Skeletal muscle satellite cell (primary cell): ENCODE measurements around the gene BRCA1.
A peak's percentile ranks its signal among the peaks of the same experiment; 100 is the strongest.

Source experiments
- H3K27me3 ChIP-seq: 2 replicates; pipeline ENCODE4 v1.7.0; 2013; ENCODE audit warnings: low read length; ENCODE audit not compliant: control insufficient read depth, insufficient read depth
- H3K36me3 ChIP-seq: 2 replicates; pipeline ENCODE4 v1.7.0; 2013; ENCODE audit warnings: mild to moderate bottlenecking, control low read depth, low read length; ENCODE audit not compliant: insufficient read depth
- H3K4me1 ChIP-seq: 2 replicates; pipeline ENCODE4 v1.7.0; 2013; ENCODE audit warnings: low read length; ENCODE audit not compliant: control insufficient read depth, insufficient read depth
- H3K4me2 ChIP-seq: 2 replicates; pipeline ENCODE4 v1.7.0; 2013; ENCODE audit warnings: mild to moderate bottlenecking, low read length
- H3K4me3 ChIP-seq: 2 replicates; pipeline ENCODE4 v1.7.0; 2013; ENCODE audit warnings: low read length
- H3K9ac ChIP-seq: 2 replicates; pipeline ENCODE4 v1.7.0; 2013; ENCODE audit warnings: mild to moderate bottlenecking, low read depth, low read length, moderate library complexity
- H3K9me3 ChIP-seq: replicated peaks from 2 replicates; pipeline ENCODE4 v1.7.0; 2013; ENCODE audit warnings: mild to moderate bottlenecking, control low read depth, low read length

The BRCA1 gene

GRCh38 chr17:43028221-43028861 is 96.8 kb downstream of the BRCA1 start:
- peaks cover 29% of the 10 kb centered on the region for H3K4me1 ChIP-seq

GRCh38 chr17:43027091-43028032 is 97.8 kb downstream of the BRCA1 start:
- peaks cover 29% of the 10 kb centered on the region for H3K4me1 ChIP-seq
- H3K27me3 ChIP-seq = no peaks in the 10 kb centered on the region

More at GRCh38 chr17:43028221-43028861, 96.8 kb downstream of the BRCA1 start:
- Histone ChIP-seq H3K4me2 (peak overlapping the region; percentile 69), H3K9me3 (no peaks in the 10 kb centered on the region), H3K9ac (no peak overlapping the region), H3K27me3 (no peaks in the 10 kb centered on the region), H3K4me3 (no peak overlapping the region), H3K36me3 (no peaks in the 10 kb centered on the region)

GRCh38 chr17:43026595-43026994 is 98.6 kb downstream of the BRCA1 start:
- Histone ChIP-seq H3K9ac (no peak overlapping the region), H3K4me2 (no peak overlapping the region), H3K4me3 (no peak overlapping the region), H3K27me3 (no peaks in the 10 kb centered on the region), H3K36me3 (no peaks in the 10 kb centered on the region), H3K9me3 (no peaks in the 10 kb centered on the region), H3K4me1 (peaks cover 29% of the 10 kb centered on the region)

More at GRCh38 chr17:43027091-43028032, 97.8 kb downstream of the BRCA1 start:
- Histone ChIP-seq H3K9me3 (no peaks in the 10 kb centered on the region), H3K4me3 (no peak overlapping the region), H3K9ac (no peak overlapping the region), H3K4me2 (no peak overlapping the region), H3K36me3 (no peaks in the 10 kb centered on the region)

DNA sequence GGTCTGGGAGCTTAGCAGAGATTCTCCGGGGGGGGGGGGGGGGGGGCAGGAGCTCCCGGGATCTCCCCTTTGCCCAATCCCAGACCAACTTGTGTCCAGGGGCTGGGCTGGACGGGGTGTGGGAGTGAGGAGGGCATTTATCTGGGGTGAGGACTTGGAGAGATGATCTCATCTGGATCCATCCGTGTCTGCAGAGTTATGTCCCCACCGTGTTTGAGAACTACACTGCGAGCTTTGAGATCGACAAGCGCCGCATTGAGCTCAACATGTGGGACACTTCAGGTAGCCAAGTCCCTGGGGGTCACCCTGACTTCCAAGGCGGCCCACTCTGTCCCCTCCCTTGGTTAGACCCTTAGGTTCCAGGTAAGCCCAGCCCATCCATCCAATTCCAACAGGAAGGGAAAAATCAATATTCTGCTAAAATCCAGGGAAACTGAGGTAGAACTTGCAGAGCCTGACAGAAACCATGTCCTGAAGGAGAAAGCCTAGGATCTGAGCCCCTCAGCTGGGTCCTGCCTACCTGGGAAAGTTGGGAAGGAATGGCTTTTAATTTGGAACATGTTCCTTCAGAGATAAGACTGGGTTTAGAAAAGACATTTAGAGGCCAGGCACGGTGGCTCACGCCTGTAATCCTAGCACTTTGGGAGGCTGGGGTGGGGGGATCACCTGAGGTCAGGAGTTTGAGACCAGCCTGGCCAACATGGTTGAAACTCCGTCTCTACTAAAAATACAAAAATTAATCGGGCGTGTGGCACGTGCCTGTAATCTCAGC is 99.2 kb downstream of the BRCA1 start:
- peaks cover 32% of the 10 kb centered on the region for H3K4me1 ChIP-seq
- H3K27me3 ChIP-seq = no peaks in the 10 kb centered on the region
- H3K9ac ChIP-seq = no peak overlapping the region
- H3K9me3 ChIP-seq = no peaks in the 10 kb centered on the region
- H3K4me3 ChIP-seq = no peak overlapping the region
- no peak overlapping the region for H3K4me2 ChIP-seq
- H3K36me3 ChIP-seq = no peaks in the 10 kb centered on the region

DNA sequence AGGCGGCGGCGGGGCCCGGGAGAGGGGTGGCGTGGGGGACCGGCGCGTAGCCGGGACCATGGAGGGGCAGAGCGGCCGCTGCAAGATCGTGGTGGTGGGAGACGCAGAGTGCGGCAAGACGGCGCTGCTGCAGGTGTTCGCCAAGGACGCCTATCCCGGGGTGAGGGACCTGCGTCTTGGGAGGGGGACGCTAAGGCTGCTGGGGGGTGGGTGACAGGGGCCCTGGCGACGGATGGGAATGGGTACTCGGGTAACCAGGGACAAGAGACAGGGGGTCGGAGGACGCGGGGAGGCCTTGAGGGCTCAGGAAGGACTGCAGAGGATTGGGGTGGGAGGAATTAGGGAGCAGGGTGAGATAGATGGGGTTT is 99.9 kb downstream of the BRCA1 start:
- Histone ChIP-seq H3K4me1 (peaks cover 35% of the 10 kb centered on the region), H3K9ac (no peak overlapping the region)

DNA sequence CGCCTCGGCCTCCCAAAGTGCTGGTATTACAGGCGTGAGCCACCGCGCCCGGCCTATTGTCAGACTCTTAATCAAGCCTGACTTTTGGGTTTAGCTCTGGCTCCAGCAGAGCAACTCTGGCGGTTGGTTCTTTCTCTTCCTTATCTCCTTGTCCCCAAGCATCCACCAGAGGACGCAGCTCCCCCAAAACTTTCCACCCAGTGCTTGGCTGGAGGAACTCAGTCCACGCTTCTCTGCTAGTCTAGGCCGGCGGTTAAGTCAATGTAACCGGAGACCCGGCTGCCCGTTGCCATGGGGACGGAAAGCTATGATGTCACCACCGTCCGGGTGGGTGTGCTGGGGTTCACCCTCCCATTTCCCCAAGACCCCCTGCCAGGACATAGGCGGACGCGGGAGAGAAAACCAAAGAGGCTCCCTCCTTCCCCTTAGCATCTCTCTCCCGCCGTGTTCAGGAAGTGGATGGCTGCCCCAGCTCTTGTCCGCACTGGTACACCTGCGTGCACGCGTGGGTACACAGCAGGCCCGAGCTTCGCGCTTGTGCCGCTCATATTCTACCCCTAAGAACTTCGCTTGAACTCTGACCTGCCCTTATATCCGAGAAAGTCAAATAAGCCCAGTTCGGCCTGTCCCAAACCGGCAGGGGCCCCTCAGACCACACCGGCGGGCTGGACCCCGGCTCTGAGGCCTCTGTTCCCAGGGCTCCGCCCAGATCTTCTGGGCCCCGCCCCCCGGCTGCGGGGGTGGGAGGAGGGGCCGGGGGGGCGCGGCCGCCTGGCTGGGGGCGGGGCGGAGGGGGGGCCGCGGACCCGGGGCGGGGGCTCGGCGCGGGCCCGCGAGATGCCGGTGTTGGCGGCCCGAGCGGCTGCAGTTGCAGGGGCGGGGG is 100.5 kb downstream of the BRCA1 start, which contains the start of gene RND2:
Gene RND2, plus strand, starts transcription at position 825 of the 883 bp plus-strand sequence. CDS start 117 bp downstream, outside the sequence.
- H3K4me1 ChIP-seq = peaks cover 35% of the 10 kb centered on the region
- H3K4me3 ChIP-seq = peak within 1 kb of the TSS; percentile 67
- no peaks in the 10 kb centered on the region for H3K9me3 ChIP-seq
- no peaks in the 10 kb centered on the region for H3K36me3 ChIP-seq
- no peaks in the 10 kb centered on the region for H3K27me3 ChIP-seq
- H3K4me2 ChIP-seq = peak within 1 kb of the TSS; percentile 95
- peak within 1 kb of the TSS; percentile 56 for H3K9ac ChIP-seq

More for the DNA sequence above, 99.9 kb downstream of the BRCA1 start:
- no peaks in the 10 kb centered on the region for H3K36me3 ChIP-seq
- H3K9me3 ChIP-seq = no peaks in the 10 kb centered on the region
- no peaks in the 10 kb centered on the region for H3K27me3 ChIP-seq
- no peak overlapping the region for H3K4me3 ChIP-seq
- H3K4me2 ChIP-seq = peak overlapping the region; percentile 37

DNA sequence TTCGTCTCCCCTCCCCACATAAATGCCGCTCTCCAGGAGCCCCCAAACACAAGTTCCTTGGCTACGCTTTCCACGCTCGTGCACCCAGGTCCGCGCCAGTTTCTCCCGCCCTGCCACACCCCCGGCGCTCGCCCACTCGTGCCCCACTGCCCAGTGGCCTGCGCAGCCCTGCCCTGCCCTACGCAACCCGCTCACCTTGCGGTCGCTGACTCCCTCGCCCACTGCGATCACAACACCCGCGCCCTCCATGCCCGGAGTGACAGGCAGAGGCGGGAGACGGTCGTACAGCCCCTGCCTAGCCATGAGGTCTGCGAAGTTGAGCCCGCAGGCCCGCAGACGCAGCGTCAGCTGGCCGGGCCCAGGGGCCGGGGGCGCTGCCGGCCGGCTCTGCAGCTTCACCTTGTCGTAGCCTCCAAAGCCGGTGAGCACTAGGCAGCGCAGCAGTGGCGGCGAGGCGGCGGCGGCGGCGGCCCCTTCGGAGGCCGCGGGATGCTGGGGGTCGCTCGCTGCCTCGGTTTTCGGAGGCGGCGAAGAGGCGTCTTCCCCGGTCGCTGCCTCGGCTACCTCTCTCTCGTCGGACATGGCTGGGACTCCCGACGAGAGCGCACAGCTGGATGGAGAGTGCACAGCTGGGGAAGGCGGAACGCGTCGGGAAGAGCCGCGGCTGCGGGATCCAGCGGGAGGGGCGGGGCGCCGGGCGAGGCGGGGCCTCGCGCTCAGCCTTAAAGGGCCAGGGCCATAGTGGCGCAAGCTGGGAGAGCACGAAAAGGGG is 103.2 kb downstream of the BRCA1 start, which contains the start of gene VAT1:
Gene VAT1, minus strand, starts transcription at position 645 of the 772 bp plus-strand sequence. Its CDS starts 63 bp downstream, at position 582.
- H3K27me3 ChIP-seq = no peaks in the 10 kb centered on the region
- peak within 1 kb of the TSS; percentile 82 for H3K9ac ChIP-seq
- H3K4me2 ChIP-seq = peak within 1 kb of the TSS; percentile 88
- H3K36me3 ChIP-seq = peaks cover 17% of the 10 kb centered on the region
- H3K4me1 ChIP-seq = peaks cover 30% of the 10 kb centered on the region
- H3K9me3 ChIP-seq = no peaks in the 10 kb centered on the region
- H3K4me3 ChIP-seq = peak within 1 kb of the TSS; percentile 96

DNA sequence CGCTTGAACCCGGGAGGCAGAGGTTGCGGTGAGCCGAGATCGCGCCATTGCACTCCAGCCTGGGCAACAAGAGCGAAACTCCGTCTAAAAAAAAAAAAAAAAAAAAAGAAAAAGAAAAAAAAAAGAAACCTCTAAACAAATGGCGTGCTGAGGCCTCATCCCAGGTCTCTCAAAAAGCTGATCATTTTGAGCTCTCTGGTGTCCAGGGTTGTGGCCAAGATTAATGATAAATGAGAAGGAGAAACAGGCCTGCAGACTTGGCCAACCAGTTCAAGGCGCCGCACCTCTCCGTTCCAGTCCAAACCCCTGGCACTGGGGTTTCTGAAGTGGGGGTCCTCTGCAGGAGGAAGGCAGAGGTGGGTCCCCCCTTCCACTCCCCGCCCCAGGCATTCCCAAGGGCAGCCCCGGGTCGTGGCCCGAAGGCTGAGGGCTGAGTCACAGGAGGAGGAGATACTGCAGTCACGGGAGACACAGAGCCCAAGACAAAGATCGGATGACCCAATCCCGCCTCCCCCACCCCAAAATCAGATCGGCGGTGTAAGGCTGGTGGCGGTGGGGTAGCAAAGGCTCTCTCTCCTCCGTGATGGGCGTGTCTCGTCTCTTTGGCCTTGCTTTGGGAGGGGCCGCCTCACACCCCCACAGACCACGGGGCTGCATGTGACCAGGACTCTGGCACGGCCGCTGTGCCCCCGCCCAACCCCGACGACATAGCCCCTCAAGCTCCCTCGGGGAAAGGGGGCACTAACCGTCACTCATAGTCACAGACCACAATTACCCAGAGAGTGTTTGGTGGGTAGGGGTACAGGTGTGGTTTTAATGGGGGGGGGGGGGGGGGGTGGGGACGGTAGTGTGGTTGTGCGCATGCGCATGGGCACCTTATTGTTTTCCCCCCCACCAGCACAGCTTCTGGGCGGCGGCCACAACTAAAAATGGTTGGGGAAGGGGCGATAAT is 104.1 kb downstream of the BRCA1 start:
- Histone ChIP-seq H3K9me3 (no peaks in the 10 kb centered on the region), H3K4me2 (peak overlapping the region; percentile 88), H3K4me1 (peaks cover 30% of the 10 kb centered on the region), H3K36me3 (peaks cover 22% of the 10 kb centered on the region), H3K27me3 (no peaks in the 10 kb centered on the region), H3K4me3 (peak overlapping the region; percentile 96), H3K9ac (peak overlapping the region; percentile 82)

- Histone ChIP-seq H3K4me1 (peaks cover 33% of the 10 kb centered on the region), H3K36me3 (peaks cover 31% of the 10 kb centered on the region), H3K9me3 (no peaks in the 10 kb centered on the region), H3K9ac (no peak overlapping the region), H3K4me3 (peak overlapping the region; percentile 41), H3K4me2 (peak overlapping the region; percentile 65), H3K27me3 (no peaks in the 10 kb centered on the region)
Observed at GRCh38 chr17:43020030-43020621, 105.0 kb downstream of the BRCA1 start.
